PC-9 (cell line): ENCODE results near the gene FOXP3.

ENCODE experiments used
- EZH2 ChIP-seq: fragments of 200-600 bp; sonication (generic); IDR thresholded peaks from 2 replicates; pipeline ENCODE4 v1.8.0; 2017; ENCODE audit warnings: antibody characterized with exemption, low read depth
- TF ChIP-seq, protein P1 (sequence below): fragments of 200-600 bp; sonication (generic); conservative IDR thresholded peaks from 2 replicates; pipeline ENCODE4 v1.6.1; 2017; ENCODE audit warnings: mixed run types, antibody characterized with exemption, mild to moderate bottlenecking, moderate library complexity

DNA sequence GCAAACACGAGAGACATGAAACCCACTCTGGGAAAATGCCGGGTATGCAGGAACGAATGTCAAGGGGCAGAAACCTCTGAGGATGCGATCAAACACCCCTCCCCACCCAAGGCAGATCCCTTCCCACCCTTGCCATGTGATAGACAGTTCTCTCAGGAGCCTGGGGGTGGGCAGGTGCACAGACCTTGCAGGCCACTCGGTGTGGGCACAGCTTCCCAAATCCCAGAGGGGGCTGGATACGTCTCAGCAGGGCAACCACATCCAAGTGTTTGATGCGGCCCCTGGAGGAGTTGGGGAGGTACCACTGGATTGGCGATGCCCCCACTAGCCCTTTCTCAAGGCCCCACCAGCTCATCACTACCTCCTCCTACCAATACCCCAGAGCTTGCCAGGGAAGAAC is 54.1 kb downstream of the FOXP3 start:
- TF ChIP-seq EZH2, result no peak
- TF ChIP-seq, protein P1, sequence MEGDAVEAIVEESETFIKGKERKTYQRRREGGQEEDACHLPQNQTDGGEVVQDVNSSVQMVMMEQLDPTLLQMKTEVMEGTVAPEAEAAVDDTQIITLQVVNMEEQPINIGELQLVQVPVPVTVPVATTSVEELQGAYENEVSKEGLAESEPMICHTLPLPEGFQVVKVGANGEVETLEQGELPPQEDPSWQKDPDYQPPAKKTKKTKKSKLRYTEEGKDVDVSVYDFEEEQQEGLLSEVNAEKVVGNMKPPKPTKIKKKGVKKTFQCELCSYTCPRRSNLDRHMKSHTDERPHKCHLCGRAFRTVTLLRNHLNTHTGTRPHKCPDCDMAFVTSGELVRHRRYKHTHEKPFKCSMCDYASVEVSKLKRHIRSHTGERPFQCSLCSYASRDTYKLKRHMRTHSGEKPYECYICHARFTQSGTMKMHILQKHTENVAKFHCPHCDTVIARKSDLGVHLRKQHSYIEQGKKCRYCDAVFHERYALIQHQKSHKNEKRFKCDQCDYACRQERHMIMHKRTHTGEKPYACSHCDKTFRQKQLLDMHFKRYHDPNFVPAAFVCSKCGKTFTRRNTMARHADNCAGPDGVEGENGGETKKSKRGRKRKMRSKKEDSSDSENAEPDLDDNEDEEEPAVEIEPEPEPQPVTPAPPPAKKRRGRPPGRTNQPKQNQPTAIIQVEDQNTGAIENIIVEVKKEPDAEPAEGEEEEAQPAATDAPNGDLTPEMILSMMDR, result no peak
